CD4-positive, alpha-beta T cell (primary cell): ENCODE measurements around the gene INPP5D. TPM values are rescaled to one million over a fixed set of nuclear protein-coding genes. Genes with fewer than 3 reads are reported as not detected.

Experiments used
- ATAC-seq: fragments of 200-7000 bp; cut with Tn5 transposase; one replicate; pipeline ENCODE4 v1.10.0; 2022; ENCODE audit warnings: mild to moderate bottlenecking; ENCODE audit not compliant: poor library complexity
- CTCF ChIA-PET: fragments of 350-600 bp; sonication (Branson Sonifier 250); formaldehyde crosslinking; loops from one replicate; lab custom pipeline; 2021; ENCODE audit warnings: antibody characterized with exemption, inconsistent platforms; lab: Charles Lee
- POLR2A ChIA-PET: fragments of 350-600 bp; sonication (Branson Sonifier 250); formaldehyde crosslinking; loops from one replicate; lab custom pipeline; 2021; ENCODE audit warnings: antibody characterized with exemption, inconsistent platforms; lab: Charles Lee
- DNase-seq, 14 experiments: peaks; one replicate each; pipeline ENCODE4 v3.0.0-alpha.2; 2013 to 2020; ENCODE audit warnings: mixed read lengths in 2 of 14
- H3K27ac ChIP-seq, 2 donors: one replicate each; pipeline versions ENCODE4 v1.5.1 to v1.7.0; 2013; ENCODE audit warnings: low read length in 2 of 2, low read depth in 1 of 2, mild to moderate bottlenecking in 1 of 2
- H3K27me3 ChIP-seq, 2 experiments: 1 replicate in 1 of 2; 2 replicates in 1 of 2; pipeline versions ENCODE4 v1.6.1 to v1.7.0; 2013; ENCODE audit warnings: low read length in 2 of 2, control low read depth in 1 of 2, mild to moderate bottlenecking in 1 of 2, moderate library complexity in 1 of 2; ENCODE audit not compliant: insufficient read depth in 2 of 2, control insufficient read depth in 1 of 2
- H3K36me3 ChIP-seq: one replicate; pipeline ENCODE4 v1.6.1; 2013; ENCODE audit warnings: low read length, control low read depth; ENCODE audit not compliant: insufficient read depth
- H3K4me1 ChIP-seq: one replicate; pipeline ENCODE4 v1.6.1; 2013; ENCODE audit warnings: low read length, control low read depth; ENCODE audit not compliant: insufficient read depth
- H3K4me3 ChIP-seq: one replicate; pipeline ENCODE4 v1.5.1; 2013; ENCODE audit warnings: mild to moderate bottlenecking, low read length, moderate library complexity
- H3K9me3 ChIP-seq, 2 experiments: 1 replicate in 1 of 2; 2 replicates in 1 of 2; pipeline versions ENCODE4 v1.6.1 to v1.7.0; 2013; ENCODE audit warnings: low read length in 2 of 2, mild to moderate bottlenecking in 2 of 2, control low read depth in 1 of 2, moderate library complexity in 1 of 2; ENCODE audit not compliant: control insufficient read depth in 1 of 2, insufficient read depth in 1 of 2
- H3K27ac Mint-ChIP-seq: one replicate; pipeline ENCODE4 v1.8.0; 2020; ENCODE audit warnings: mixed read lengths
- H3K27me3 Mint-ChIP-seq: one replicate; pipeline ENCODE4 v1.8.0; 2021; ENCODE audit warnings: mixed read lengths
- H3K36me3 Mint-ChIP-seq: one replicate; pipeline ENCODE4 v1.8.0; 2021; ENCODE audit warnings: low read depth, mixed read lengths
- H3K4me1 Mint-ChIP-seq: one replicate; pipeline ENCODE4 v1.8.0; 2021; ENCODE audit warnings: low read depth, mixed read lengths
- H3K4me3 Mint-ChIP-seq: one replicate; pipeline ENCODE4 v1.8.0; 2020; ENCODE audit warnings: mild to moderate bottlenecking, mixed read lengths
- H3K9me3 Mint-ChIP-seq: one replicate; pipeline ENCODE4 v1.8.0; 2020; ENCODE audit warnings: mixed read lengths
- CTCF ChIP-seq: fragments of 200-600 bp; IDR thresholded peaks from one replicate; pipeline ENCODE4 v1.8.0; 2022; ENCODE audit warnings: antibody characterized with exemption, mild to moderate bottlenecking
- intact Hi-C, 2 experiments: fragments of 100-400 bp; cut with DNase I in 1 of 2; cut with micrococcal nuclease in 1 of 2; formaldehyde crosslinking; loops; one replicate each; pipeline versions ENCODE4 v1.15.1 to v1.9.0; 2023 to 2025; cut with DNase I, micrococcal nuclease
- total RNA-seq, 174 experiments: library from RNA in 2 of 174; stranded (reverse) in 2 of 174; gene quantifications; one replicate each; pipeline ENCODE4 v1.2.3 and lab custom pipeline; 2021 to 2026

INPP5D gene
- total RNA-seq, 2 experiments from 2014 or later: 141 to 154 TPM

GRCh38 chr2:233161730-233162129 lies 101.6 kb downstream of the INPP5D start:
- ATAC-seq (no peak), DNase-seq (no peak)
- ChIA-PET POLR2A (no interaction called here), CTCF (interaction anchor here (0.9 kb wide), 1 partner anchor 90 kb away, joined by 5 read pairs; the partner anchor contains the start of gene ATG16L1)
- H3K36me3 Mint-ChIP-seq: peaks cover 53% of the 10 kb centered on the region
- H3K36me3 ChIP-seq: peaks cover 93% of the 10 kb centered on the region
- no peak overlapping the region for H3K4me3 ChIP-seq
- no peaks in the 10 kb centered on the region for H3K9me3 ChIP-seq
- H3K27ac Mint-ChIP-seq: no peak overlapping the region
- H3K27me3 Mint-ChIP-seq: no peaks in the 10 kb centered on the region
- no peak for TF ChIP-seq CTCF
- no peak overlapping the region for H3K4me3 Mint-ChIP-seq
- H3K4me1 Mint-ChIP-seq: no peaks in the 10 kb centered on the region
- no peaks in the 10 kb centered on the region for H3K27me3 ChIP-seq
- intact Hi-C loops: no loop called here
- H3K4me1 ChIP-seq: peaks cover 33% of the 10 kb centered on the region
- H3K9me3 Mint-ChIP-seq: no peaks in the 10 kb centered on the region
- no peak overlapping the region for H3K27ac ChIP-seq

- Mint-ChIP-seq H3K9me3 (no peaks in the 10 kb centered on the region), H3K4me1 (no peaks in the 10 kb centered on the region), H3K27me3 (no peaks in the 10 kb centered on the region), H3K36me3 (peaks cover 52% of the 10 kb centered on the region), H3K27ac (no peak overlapping the region), H3K4me3 (no peak overlapping the region)
- no peaks in the 10 kb centered on the region for H3K27me3 ChIP-seq
- intact Hi-C loops: no loop called here
- H3K36me3 ChIP-seq: peaks cover 92% of the 10 kb centered on the region
- CTCF ChIA-PET: interaction anchor here (0.9 kb wide), 1 partner anchor 89 kb away, joined by 5 read pairs; the partner anchor contains the start of gene ATG16L1
- H3K4me3 ChIP-seq: no peak overlapping the region
- ATAC-seq (no peak), DNase-seq (no peak)
- TF ChIP-seq CTCF: no peak
- POLR2A ChIA-PET: no interaction called here
- peaks cover 33% of the 10 kb centered on the region for H3K4me1 ChIP-seq
- H3K9me3 ChIP-seq: no peaks in the 10 kb centered on the region
- H3K27ac ChIP-seq: no peak overlapping the region
Observed at GRCh38 chr2:233162770-233163169, 102.6 kb downstream of the INPP5D start.

- Mint-ChIP-seq H3K36me3 (peaks cover 51% of the 10 kb centered on the region), H3K9me3 (no peaks in the 10 kb centered on the region), H3K27me3 (no peaks in the 10 kb centered on the region), H3K4me1 (no peaks in the 10 kb centered on the region), H3K4me3 (no peak overlapping the region), H3K27ac (no peak overlapping the region)
- ATAC-seq (no peak), DNase-seq (no peak)
- Histone ChIP-seq H3K27me3 (no peaks in the 10 kb centered on the region), H3K36me3 (peaks cover 91% of the 10 kb centered on the region), H3K4me1 (peaks cover 33% of the 10 kb centered on the region), H3K9me3 (no peaks in the 10 kb centered on the region), H3K27ac (no peak overlapping the region), H3K4me3 (no peak overlapping the region)
- ChIA-PET POLR2A (no interaction called here), CTCF (no interaction called here)
- TF ChIP-seq CTCF: no peak
- intact Hi-C loops: no loop called here
Observed at GRCh38 chr2:233163486-233164103, 103.5 kb downstream of the INPP5D start.
